HEK293T (cell line): ENCODE data around the gene NPEPL1.

Source experiments
- ARNT ChIP-seq: fragments of 450-650 bp; IDR thresholded peaks from 2 replicates; pipeline ENCODE4 v1.6.1; 2017; ENCODE audit warnings: mild to moderate bottlenecking
- CTBP1 ChIP-seq: fragments of 450-650 bp; IDR thresholded peaks from 2 replicates; pipeline ENCODE4 v1.6.1; 2016; ENCODE audit warnings: borderline replicate concordance
- FOXM1 ChIP-seq: fragments of 450-650 bp; IDR thresholded peaks from 2 replicates; pipeline ENCODE4 v1.6.1; 2017; ENCODE audit warnings: mild to moderate bottlenecking, borderline replicate concordance
- HDGF ChIP-seq: fragments of 450-650 bp; IDR thresholded peaks from 2 replicates; pipeline ENCODE4 v1.6.1; 2017; ENCODE audit warnings: antibody characterized with exemption, borderline replicate concordance
- LEF1 ChIP-seq: fragments of 450-650 bp; IDR thresholded peaks from 2 replicates; pipeline ENCODE4 v1.6.1; 2017; ENCODE audit warnings: mild to moderate bottlenecking, borderline replicate concordance
- SUZ12 ChIP-seq: fragments of 450-650 bp; IDR thresholded peaks from 2 replicates; pipeline ENCODE4 v1.6.1; 2016; ENCODE audit warnings: mild to moderate bottlenecking

- TF ChIP-seq HDGF: no peak
- no peak for TF ChIP-seq CTBP1
- no peak for TF ChIP-seq FOXM1
- no peak for TF ChIP-seq ARNT
- TF ChIP-seq SUZ12: no peak
- no peak for TF ChIP-seq LEF1
Observed at GRCh38 chr20:58706150-58706892, 13.7 kb downstream of the NPEPL1 start.
